Non-pigmented ciliary epithelial cell (primary cell): Measurements from ENCODE around the gene HHIP.

Source experiments
- DNase-seq: peaks from one replicate; pipeline ENCODE4 v3.0.0-alpha.2; 2010; ENCODE audit warnings: low read depth

Gene HHIP

DNA sequence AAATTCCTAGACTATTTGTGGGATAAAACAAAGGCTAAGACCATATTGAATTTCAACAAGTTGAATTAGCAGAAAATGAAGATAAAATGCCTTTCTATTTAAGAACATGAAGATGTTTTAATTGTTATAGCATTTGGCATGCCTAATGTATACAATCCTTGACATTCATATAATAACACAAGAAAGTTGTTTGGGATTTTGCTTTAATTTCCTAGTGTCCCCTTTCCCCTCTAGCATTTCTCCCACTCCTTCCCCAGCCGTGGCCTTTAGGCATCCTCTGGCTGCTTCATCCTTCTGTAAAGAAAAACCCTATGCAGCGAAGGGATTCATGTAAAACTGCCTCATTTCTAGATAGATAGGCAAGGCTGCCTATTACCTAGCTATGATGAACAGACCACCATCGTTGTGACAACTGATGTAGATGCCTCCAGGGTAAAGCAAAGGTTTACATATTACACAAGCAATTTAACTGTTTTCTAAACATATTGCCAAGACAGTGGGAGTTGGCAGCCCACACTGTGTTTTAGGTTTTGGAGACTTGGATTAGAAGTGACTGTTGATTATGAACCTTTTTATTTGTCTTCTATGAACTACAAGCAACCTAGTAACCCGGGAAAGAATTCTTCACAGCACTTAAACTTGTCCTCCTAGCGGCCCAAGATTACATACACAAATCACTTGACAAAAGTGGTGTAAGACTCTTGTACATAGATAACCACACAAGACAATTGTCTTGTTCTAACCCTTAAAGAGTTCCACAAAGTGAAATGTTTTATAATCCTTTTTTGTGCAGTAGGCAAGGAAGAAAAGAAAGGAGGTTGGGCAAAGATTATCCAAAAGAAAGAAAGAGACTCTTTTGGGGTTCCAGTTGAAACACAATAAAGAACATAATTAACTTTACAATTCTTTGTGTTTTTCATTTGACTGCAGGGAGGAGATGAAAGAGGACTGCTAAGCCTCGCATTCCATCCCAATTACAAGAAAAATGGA lies 59.9 kb downstream of the HHIP start:
- DNase-seq, result no peak

DNA sequence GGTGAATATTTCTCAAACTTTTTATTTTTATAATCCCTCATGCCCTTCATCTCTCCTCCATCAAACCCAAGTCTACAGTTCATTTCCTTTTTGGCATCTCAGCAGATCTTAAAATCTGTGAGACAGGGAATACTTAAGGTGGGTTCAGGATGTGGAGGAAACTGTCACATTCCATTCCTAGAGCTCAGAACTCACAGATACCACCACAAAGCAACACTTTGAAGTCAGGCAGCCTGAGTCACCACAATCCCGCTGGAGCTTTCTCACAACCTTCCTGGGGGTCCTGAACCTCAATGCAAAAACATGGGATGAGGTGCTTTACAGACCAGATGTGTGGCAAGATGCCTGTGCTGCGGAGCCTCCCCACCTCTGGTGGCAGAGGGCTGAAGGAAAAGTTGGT lies 63.2 kb downstream of the HHIP start:
- peak; percentile 78 for DNase-seq

GRCh38 chr4:144709793-144710525 lies 64.0 kb downstream of the HHIP start:
- peak; percentile 34 for DNase-seq

DNA sequence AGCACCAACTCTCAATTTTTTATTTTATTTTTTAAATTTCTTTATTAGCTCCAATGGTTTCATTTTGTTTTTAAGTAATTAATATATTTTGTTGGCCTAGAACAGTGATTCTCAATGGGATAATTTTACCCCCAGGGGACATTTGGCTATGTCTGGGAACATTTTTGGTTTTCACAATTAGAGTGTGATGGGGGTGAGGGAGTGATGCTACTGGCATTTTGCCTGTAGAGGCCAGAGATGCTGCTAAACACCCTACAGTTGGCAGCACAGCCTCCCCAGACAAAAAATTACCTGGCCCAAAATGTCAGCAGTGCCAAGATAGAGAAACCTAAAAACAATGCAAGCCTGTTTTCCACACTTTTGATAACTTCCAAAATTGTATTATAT lies 64.6 kb downstream of the HHIP start:
- no peak for DNase-seq

GRCh38 chr4:144711700-144712456 lies 65.9 kb downstream of the HHIP start:
- DNase-seq, result no peak

DNA sequence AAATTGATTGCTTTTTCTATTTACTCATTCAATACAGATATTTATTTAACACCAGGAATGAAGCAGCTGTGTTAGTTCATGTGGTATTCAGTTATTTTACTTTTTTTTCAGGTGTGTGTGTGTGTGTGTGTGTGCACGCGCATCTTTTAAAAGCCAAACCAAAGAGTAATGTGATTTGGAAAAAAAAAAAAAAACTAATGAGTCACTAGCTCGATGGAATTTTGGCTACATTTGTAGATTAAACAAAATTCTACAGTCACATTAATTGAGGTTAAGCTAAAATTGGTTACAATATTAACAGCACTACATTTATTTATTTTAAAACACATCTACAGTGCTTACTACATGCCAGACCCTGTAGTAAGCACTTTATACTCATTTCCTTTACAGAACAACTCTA lies 66.8 kb downstream of the HHIP start:
- DNase-seq, result no peak

GRCh38 chr4:144714166-144714565 lies 68.2 kb downstream of the HHIP start:
- no peak for DNase-seq

DNA sequence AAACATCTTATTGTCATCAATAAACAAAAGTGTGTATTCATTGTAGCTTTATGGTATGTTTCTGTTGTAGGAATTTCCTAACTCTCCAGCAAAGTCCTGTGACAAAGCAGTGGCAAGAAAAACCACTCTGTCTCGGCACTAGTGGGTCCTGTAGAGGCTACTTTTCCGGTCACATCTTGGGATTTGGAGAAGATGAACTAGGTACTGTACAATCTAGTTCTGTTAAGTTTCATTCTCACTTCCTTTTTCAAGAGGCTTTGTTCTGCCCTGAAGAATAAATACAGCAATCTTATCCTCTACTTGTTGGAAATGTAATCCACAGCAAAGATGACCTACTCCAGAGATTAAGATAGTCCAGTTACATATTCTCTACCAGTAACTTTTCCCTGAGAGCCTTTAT lies 69.3 kb downstream of the HHIP start:
- DNase-seq, result no peak

GRCh38 chr4:144716778-144717177 lies 70.8 kb downstream of the HHIP start:
- DNase-seq, result no peak

- DNase-seq, result no peak
Measured at GRCh38 chr4:144718958-144719512, 73.1 kb downstream of the HHIP start.

DNA sequence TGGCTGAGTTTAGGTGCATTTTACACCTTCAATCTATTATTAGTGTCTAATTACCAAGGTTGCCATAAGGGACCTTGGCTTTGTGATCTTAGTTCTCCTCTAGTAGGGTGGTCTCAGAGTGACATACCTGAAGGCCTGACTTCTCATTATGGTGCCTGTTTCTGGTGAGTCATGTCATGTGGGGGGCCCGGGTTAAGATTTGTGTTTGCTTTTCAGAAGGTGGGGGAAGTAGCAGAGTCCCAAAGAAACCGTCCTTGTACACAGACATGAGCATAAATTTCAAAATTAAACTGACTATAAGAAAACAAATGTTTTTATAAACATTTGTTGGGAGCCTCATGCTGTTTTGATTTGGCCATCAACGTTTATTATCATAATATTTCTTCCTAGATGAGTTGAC lies 74.5 kb downstream of the HHIP start:
- DNase-seq, result no peak

DNA sequence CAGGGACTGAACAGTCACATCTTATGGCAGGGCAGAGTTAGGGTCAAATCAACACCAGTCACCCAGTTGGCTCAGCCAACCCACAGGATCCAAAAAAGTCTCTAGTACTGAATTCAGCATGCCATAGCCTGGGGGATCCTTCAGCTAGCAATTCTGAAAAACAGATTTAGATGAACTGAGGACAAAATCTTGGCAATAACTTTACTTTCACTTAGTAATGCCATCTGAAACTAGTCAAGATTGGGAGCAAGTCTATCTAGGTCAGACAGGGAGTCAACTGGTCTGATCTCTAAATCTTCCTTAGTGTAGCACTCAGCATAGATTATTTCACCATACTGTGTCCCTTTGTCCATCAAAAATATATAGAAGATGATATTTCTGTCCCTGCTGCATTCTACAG lies 76.0 kb downstream of the HHIP start:
- no peak for DNase-seq

DNA sequence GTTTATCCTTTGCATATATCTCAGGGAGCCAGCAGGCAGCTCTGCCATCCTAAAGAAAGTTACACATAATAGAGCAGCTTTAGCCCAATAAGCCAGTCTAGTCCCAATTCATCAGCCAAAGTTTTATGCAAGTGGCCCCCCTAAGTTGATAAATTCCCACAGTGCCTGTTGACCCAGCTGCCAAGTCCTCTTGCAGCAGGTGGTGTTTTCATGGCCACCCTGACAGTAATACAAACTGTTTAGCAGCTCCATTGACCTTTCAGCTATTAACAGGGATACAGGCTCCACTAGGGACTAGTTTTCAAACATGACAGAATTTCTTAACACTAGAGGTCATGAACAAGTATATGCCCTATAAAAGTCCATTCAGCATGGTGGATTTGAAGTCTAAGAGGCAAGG lies 77.5 kb downstream of the HHIP start:
- DNase-seq, result no peak

GRCh38 chr4:144729175-144729574 lies 83.2 kb downstream of the HHIP start:
- no peak for DNase-seq

- no peak for DNase-seq
Measured at GRCh38 chr4:144732584-144733428, 86.8 kb downstream of the HHIP start.

DNA sequence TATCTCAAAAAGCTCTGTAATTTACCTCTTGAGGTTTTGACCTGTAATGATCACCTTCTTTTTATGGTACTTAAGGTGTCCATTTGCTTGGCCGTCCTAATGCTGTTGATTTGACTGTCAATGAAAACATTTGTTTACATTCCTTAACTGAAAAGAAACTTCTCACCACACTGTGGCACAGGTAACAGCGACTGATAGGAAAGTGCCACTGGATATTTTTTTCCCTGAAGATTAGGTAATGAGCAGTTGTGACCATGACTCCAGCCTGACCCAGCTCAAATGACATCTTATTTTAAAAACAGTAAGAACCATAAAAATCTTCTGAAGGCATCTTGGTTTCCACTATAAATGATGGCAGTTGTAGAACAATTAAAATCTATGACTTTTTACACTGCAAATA lies 87.6 kb downstream of the HHIP start:
- DNase-seq, result no peak

- DNase-seq, result no peak
Measured at GRCh38 chr4:144734522-144734921, 88.6 kb downstream of the HHIP start.

- DNase-seq, result no peak
Measured at GRCh38 chr4:144738649-144739048, 92.7 kb downstream of the HHIP start.

DNA sequence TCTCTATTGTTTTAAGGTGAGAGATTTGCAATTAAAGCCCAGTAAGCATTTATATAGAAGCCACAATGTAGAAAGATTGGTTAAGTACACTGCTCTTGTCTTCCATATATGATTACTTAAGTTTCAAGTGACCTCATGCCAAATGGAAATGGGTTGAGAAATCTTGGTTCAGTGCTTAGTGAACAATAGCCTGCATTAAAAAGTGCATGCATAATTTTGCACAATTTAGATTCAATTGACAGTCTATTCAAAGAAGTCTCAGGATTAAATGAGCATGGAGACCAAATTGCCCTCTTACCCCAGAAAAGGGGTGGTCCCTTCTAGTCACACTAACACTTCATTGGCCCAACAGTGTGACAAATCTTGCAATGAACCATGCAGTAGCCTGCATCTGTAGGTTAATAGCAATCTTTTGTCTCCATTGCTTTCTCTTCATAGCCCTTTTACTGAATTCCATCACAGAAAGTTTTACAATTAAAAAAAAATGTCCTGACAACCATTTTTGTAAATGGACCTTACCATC lies 93.6 kb downstream of the HHIP start:
- DNase-seq, result no peak

DNA sequence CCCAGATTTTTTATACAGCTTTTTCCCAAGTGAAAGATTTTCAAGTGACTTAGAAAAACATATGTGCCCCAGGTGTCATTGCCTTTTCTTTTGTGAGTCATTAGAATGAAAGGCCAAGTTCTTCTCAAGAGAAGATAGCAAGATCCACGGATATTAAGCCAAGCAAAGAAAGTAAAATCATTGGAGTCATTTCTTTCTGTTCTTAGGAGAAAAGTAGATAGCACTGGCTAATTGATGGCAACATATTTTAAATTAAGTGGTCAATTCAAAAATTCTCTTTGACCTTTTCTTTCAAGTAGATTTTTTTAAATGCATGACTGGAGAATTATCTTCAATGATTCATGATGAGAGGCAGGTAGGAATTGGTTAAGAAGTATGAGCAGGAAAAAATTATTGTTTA lies 94.4 kb downstream of the HHIP start:
- no peak for DNase-seq
